DND-41 (cell line): ENCODE measurements around the gene DOK6.

ENCODE experiments used
- EZH2 ChIP-seq: IDR thresholded peaks from 3 replicates; pipeline ENCODE4 v1.6.1; 2012; ENCODE audit warnings: borderline replicate concordance, low read depth, mild to moderate bottlenecking, moderate library complexity, low read length, inconsistent platforms; ENCODE audit not compliant: severe bottlenecking
- TF ChIP-seq, protein P1 (sequence below): IDR thresholded peaks from 2 replicates; pipeline ENCODE4 v1.5.1; 2012; ENCODE audit warnings: borderline replicate concordance, low read length, moderate library complexity, mild to moderate bottlenecking; ENCODE audit not compliant: poor library complexity, severe bottlenecking; ENCODE audit errors: extremely low read depth

GRCh38 chr18:69689121-69689759 is 288.6 kb downstream of the DOK6 start:
- TF ChIP-seq, protein P1, sequence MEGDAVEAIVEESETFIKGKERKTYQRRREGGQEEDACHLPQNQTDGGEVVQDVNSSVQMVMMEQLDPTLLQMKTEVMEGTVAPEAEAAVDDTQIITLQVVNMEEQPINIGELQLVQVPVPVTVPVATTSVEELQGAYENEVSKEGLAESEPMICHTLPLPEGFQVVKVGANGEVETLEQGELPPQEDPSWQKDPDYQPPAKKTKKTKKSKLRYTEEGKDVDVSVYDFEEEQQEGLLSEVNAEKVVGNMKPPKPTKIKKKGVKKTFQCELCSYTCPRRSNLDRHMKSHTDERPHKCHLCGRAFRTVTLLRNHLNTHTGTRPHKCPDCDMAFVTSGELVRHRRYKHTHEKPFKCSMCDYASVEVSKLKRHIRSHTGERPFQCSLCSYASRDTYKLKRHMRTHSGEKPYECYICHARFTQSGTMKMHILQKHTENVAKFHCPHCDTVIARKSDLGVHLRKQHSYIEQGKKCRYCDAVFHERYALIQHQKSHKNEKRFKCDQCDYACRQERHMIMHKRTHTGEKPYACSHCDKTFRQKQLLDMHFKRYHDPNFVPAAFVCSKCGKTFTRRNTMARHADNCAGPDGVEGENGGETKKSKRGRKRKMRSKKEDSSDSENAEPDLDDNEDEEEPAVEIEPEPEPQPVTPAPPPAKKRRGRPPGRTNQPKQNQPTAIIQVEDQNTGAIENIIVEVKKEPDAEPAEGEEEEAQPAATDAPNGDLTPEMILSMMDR, result no peak
- TF ChIP-seq EZH2, result no peak
